Measurements from ENCODE around the gene RHBDL1. TPM values are rescaled to one million over a fixed set of nuclear protein-coding genes. Genes with fewer than 3 reads are reported as not detected.

Gene RHBDL1
- total and polyA plus RNA-seq, 9 of the 15 experiments (the other 6 are each of a cell fraction or from before 2014, with no cell fraction given) = 0.03 to 5.6 (median 1.3) TPM; not detected in 1

DNA sequence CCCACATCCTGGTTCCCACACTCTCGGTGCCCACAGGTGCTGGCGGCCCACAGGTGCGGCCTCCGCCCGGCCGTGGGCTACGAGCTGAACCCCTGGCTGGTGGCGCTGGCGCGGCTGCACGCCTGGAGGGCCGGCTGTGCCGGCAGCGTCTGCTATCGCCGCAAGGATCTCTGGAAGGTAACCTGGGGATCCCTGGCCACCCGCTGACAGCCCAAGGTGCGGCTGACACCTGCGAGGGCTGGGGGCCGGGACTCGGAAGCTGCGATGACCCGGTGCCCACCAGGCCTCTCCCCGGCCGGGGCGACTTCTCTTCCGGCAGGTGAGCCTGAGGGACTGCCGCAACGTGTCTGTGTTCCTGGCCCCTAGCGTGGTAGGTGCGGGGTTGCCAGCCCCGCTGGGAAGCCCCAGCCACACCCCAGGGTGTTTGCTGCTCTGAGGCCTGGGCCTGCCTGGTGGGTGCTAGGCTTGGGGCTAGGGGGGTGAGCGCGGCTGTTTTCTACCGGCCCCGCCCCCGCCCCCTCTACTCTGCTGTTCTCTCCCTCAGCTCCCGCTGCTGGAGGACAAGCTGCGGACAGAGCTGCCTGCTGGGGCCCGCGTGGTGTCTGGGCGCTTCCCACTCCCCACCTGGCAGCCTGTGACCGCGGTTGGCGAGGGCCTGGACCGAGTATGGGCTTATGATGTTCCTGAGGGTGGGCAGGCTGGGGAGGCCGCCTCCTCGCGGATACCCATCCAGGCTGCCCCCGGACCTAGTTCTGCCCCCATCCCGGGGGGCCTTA, 46.5 kb downstream of the RHBDL1 start (continued):
- peak; percentile 1 for TF ChIP-seq HMGN3 (IDR thresholded peaks at IDR 0.05; ENCODE audit: borderline replicate concordance, extremely low read depth, insufficient read length, low read depth, low read length)
- peak; percentile 77 for TF ChIP-seq U2AF1 (optimal IDR thresholded peaks at IDR 0.05; ENCODE audit: low read depth, low read length)
- TF ChIP-seq PCBP1 (IDR thresholded peaks at IDR 0.05; ENCODE audit: low read depth, low read length, poor library complexity, severe bottlenecking) = peak; percentile 82
- TF ChIP-seq KLF13 (tag; IDR thresholded peaks at IDR 0.05; ENCODE audit: borderline replicate concordance, low read depth) = peak; percentile 42; the same call in 1 of the 2 replicates
- TF ChIP-seq SIN3A (IDR thresholded peaks at IDR 0.05; ENCODE audit: borderline replicate concordance in 2 of 2, control insufficient read depth in 1 of 2, low read depth in 2 of 2, low read length in 2 of 2) = 0 out of 4 replicates have a peak, but pooled peaks of 1 of the 2 experiments have one; percentile 12
- TF ChIP-seq, protein P1, sequence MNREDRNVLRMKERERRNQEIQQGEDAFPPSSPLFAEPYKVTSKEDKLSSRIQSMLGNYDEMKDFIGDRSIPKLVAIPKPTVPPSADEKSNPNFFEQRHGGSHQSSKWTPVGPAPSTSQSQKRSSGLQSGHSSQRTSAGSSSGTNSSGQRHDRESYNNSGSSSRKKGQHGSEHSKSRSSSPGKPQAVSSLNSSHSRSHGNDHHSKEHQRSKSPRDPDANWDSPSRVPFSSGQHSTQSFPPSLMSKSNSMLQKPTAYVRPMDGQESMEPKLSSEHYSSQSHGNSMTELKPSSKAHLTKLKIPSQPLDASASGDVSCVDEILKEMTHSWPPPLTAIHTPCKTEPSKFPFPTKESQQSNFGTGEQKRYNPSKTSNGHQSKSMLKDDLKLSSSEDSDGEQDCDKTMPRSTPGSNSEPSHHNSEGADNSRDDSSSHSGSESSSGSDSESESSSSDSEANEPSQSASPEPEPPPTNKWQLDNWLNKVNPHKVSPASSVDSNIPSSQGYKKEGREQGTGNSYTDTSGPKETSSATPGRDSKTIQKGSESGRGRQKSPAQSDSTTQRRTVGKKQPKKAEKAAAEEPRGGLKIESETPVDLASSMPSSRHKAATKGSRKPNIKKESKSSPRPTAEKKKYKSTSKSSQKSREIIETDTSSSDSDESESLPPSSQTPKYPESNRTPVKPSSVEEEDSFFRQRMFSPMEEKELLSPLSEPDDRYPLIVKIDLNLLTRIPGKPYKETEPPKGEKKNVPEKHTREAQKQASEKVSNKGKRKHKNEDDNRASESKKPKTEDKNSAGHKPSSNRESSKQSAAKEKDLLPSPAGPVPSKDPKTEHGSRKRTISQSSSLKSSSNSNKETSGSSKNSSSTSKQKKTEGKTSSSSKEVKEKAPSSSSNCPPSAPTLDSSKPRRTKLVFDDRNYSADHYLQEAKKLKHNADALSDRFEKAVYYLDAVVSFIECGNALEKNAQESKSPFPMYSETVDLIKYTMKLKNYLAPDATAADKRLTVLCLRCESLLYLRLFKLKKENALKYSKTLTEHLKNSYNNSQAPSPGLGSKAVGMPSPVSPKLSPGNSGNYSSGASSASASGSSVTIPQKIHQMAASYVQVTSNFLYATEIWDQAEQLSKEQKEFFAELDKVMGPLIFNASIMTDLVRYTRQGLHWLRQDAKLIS (CRISPR knock-in tag; IDR thresholded peaks at IDR 0.05) = no peak
- TF ChIP-seq, protein P2, sequence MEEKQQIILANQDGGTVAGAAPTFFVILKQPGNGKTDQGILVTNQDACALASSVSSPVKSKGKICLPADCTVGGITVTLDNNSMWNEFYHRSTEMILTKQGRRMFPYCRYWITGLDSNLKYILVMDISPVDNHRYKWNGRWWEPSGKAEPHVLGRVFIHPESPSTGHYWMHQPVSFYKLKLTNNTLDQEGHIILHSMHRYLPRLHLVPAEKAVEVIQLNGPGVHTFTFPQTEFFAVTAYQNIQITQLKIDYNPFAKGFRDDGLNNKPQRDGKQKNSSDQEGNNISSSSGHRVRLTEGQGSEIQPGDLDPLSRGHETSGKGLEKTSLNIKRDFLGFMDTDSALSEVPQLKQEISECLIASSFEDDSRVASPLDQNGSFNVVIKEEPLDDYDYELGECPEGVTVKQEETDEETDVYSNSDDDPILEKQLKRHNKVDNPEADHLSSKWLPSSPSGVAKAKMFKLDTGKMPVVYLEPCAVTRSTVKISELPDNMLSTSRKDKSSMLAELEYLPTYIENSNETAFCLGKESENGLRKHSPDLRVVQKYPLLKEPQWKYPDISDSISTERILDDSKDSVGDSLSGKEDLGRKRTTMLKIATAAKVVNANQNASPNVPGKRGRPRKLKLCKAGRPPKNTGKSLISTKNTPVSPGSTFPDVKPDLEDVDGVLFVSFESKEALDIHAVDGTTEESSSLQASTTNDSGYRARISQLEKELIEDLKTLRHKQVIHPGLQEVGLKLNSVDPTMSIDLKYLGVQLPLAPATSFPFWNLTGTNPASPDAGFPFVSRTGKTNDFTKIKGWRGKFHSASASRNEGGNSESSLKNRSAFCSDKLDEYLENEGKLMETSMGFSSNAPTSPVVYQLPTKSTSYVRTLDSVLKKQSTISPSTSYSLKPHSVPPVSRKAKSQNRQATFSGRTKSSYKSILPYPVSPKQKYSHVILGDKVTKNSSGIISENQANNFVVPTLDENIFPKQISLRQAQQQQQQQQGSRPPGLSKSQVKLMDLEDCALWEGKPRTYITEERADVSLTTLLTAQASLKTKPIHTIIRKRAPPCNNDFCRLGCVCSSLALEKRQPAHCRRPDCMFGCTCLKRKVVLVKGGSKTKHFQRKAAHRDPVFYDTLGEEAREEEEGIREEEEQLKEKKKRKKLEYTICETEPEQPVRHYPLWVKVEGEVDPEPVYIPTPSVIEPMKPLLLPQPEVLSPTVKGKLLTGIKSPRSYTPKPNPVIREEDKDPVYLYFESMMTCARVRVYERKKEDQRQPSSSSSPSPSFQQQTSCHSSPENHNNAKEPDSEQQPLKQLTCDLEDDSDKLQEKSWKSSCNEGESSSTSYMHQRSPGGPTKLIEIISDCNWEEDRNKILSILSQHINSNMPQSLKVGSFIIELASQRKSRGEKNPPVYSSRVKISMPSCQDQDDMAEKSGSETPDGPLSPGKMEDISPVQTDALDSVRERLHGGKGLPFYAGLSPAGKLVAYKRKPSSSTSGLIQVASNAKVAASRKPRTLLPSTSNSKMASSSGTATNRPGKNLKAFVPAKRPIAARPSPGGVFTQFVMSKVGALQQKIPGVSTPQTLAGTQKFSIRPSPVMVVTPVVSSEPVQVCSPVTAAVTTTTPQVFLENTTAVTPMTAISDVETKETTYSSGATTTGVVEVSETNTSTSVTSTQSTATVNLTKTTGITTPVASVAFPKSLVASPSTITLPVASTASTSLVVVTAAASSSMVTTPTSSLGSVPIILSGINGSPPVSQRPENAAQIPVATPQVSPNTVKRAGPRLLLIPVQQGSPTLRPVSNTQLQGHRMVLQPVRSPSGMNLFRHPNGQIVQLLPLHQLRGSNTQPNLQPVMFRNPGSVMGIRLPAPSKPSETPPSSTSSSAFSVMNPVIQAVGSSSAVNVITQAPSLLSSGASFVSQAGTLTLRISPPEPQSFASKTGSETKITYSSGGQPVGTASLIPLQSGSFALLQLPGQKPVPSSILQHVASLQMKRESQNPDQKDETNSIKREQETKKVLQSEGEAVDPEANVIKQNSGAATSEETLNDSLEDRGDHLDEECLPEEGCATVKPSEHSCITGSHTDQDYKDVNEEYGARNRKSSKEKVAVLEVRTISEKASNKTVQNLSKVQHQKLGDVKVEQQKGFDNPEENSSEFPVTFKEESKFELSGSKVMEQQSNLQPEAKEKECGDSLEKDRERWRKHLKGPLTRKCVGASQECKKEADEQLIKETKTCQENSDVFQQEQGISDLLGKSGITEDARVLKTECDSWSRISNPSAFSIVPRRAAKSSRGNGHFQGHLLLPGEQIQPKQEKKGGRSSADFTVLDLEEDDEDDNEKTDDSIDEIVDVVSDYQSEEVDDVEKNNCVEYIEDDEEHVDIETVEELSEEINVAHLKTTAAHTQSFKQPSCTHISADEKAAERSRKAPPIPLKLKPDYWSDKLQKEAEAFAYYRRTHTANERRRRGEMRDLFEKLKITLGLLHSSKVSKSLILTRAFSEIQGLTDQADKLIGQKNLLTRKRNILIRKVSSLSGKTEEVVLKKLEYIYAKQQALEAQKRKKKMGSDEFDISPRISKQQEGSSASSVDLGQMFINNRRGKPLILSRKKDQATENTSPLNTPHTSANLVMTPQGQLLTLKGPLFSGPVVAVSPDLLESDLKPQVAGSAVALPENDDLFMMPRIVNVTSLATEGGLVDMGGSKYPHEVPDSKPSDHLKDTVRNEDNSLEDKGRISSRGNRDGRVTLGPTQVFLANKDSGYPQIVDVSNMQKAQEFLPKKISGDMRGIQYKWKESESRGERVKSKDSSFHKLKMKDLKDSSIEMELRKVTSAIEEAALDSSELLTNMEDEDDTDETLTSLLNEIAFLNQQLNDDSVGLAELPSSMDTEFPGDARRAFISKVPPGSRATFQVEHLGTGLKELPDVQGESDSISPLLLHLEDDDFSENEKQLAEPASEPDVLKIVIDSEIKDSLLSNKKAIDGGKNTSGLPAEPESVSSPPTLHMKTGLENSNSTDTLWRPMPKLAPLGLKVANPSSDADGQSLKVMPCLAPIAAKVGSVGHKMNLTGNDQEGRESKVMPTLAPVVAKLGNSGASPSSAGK (IDR thresholded peaks at IDR 0.05) = peak; percentile 44

All from K562 (cell line).